ENCODE results near the gene ACAP3. TPM values are rescaled to one million over a fixed set of nuclear protein-coding genes. Genes with fewer than 3 reads are reported as not detected.

The ACAP3 gene
- total RNA-seq, 1 donor from 2014 or later: 86.6 TPM

DNA sequence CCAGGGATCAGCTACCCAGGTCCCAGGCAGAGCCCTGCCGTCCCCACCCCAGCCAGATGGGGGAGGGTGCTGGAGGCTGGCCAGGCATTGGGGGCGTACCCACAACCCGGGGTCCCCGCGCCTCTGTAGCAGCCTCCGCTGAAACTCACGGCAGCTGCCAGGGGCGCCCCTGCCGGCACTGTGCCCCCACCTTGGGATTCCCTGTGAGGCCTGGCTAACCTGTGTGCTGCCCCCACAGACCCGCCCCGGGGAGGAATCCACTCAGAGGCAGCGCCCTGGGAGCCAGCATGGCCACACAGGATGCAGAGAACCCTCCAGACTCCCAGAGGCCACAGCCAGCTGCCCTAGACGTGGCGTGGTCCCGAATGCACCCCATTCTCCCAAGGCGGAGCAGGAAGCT lies 37.7 kb upstream of the ACAP3 start:
- no peak for DNase-seq (ENCODE audit: low spot score)

DNA sequence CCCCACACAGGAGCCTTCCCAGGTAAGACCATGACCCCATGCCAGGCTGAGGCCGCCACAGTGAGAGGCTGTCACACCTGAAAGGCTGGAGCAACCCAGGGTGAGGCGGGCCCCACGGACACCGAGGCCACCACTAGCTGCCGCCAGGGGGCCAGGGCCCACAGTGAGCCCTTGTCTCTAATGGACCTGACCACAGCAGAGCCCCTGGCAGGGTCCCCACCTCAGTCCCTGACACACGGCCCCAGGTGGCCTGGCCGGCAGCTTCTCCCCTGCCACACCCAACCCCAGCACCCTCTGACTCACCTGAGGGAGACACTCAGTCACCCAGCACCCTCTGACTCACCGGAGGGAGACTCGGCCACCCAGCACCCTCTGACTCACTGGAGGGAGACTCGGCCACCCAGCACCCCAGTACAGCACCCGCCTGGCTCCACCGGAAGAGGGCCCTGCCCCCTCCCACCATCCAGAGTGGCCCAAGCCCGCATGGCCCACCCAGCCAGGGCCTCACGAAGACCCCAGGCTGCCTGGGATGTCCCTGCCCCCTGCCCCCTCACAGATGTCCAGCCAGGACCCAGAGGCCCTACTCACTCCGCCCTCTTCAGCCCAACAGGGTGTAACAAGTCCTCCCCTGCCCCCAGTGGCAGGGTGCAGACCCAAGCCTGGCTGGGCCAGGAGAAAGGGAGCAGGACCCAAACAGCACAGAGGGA lies 37.1 kb upstream of the ACAP3 start:
- DNase-seq (ENCODE audit: low spot score): no peak

DNA sequence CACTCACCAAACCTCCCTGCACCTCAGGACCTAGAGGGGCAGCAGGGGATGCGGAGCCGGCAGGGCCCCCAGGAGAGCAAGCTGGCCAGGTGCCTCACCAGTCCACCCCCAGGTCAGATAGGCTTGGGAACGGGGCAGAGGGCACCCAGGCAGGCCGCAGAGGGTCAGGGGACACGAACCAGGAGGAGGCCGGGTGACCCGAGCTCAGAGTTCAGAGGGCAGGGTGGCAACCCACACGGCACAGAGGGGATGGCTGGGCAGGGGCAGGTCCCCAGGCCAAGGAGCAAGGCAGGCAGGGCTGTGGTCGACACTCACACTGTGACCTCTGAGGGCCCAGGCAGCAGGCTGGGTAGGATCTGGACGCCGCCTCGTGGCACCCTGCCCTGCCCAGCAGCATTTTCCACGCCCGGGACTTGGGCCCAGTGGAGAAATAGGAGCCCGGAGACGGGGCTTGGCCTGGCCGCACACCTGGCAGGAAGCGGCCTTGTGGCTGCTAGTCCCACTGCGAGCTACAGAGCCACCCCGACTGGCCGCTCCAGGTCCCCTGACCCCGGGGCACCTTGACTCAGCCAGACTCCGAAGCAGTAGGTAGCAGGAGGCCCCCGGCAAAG lies 36.2 kb upstream of the ACAP3 start:
- DNase-seq (ENCODE audit: low spot score): no peak

DNA sequence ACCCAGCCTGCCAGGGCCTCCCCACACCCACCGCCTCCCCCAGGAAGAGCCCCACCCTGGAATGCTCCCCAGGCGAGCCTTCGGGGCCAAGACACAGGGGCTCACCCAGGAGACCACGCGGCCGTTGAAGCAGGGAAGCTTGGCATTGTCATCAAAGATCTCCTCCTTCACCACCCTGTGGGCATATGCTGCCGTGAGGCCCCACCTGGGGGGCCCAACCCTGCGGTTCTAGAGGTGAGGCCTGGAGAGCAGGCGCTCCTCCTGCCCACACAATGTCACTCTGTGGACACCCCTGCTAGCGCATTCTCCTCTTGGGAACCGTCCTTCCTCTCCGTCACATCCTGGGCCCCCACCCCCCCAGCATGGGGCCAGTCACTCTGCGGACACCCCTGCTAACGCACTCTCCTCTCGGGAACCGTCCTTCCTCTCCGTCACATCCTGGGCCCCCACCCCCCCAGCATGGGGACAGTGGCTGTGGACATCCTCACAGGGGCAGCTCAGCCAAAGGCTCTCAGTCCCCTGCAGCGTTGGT lies 34.9 kb upstream of the ACAP3 start:
- DNase-seq (ENCODE audit: low spot score): no peak

DNA sequence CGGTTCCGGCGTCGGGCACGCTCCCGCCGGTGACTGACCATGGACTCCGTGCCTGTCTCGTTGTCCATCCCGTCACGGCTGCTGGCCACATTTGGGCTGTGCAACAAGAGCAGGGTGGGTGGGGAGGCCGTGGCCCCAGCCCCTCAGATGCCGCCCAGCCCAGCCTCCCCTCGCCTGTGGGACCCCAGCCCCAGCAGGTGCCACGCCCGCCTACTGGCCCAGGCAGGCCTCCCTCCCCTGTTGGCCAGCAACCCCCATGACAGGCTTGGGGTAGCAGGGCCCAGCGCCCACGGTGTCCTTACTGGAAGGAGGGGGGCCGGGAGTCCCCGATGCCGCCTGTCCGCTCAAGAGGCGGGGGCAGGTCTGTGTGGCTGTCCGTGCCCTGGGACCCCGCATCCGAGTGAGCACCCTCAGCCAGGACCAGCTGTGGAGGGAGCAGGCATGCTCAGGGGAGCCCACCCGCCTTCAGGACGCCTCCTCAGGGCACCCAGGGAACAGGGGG lies 34.4 kb upstream of the ACAP3 start:
- DNase-seq (ENCODE audit: low spot score): no peak

DNA sequence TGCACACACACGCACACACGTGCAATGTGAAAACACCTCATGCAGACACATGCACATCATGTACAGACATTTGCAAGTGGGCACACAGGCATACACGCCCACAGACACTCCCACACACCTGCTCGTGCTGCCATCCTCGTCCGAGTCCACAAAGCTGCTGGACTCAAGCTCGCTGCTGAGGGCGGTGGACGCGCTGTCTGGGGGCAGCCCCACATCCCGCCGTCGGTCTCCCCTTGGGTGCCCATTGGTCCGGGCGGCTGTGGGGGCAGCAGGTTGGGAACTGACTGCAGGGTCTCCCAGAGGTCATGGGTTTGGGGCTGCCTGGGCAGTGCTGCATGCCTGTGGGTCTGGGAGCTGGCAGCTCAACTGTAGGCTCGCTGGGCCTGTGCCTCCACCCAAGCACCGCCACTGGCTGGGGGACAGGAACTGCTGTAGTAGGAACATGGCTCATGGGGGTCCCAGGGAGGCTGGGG lies 33.9 kb upstream of the ACAP3 start:
- DNase-seq (ENCODE audit: low spot score): no peak

DNA sequence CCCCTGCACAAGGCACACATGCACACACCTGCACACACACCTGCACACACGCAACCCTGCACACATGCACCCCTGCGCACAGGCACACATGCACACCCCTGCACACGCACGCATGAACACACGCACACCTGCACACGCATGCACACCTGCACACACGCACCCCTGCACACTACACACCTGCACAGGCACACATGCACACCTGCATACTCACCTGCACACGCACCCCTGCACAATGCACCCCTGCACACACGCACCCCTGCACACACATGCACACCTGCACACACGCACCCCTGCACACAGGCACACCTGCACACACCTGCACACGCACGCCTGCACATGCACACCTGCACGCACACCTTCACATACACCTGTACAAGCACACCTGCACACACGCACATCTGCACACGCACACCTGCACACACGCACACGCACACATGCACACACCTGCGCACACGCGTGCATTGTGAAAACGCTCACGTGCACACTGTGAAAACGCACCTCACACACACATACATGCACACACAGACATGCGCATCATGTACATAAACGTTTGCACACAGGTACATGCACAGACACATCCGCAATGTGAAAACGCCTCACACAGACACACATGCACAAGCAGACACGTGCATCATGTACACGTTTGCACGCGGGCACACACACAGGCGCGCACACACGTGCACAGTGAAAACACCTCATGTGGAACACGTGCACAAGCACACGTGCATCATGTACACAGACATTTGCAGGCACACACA lies 33.2 kb upstream of the ACAP3 start:
- no peak for DNase-seq (ENCODE audit: low spot score)

DNA sequence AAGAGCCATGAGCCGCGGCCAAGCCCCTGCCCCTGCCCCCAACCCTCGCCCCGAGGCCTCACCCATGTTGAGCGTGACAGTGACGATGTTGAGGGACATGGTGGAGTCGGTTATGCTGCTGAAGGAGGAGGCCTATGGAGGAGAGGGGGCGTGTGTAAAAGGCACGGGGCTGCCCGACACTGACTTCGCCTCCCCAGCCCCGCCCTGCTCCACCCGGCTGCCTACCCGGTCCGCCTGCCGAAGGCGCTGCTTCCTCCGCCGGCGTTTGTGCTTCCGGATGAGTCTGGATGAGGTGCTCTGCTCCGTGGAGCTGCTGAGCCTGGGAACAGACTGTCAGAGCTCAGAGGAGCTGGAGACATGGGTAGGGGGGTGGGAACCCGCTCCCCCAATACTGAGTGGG lies 32.5 kb upstream of the ACAP3 start:
- no peak for DNase-seq (ENCODE audit: low spot score)

DNA sequence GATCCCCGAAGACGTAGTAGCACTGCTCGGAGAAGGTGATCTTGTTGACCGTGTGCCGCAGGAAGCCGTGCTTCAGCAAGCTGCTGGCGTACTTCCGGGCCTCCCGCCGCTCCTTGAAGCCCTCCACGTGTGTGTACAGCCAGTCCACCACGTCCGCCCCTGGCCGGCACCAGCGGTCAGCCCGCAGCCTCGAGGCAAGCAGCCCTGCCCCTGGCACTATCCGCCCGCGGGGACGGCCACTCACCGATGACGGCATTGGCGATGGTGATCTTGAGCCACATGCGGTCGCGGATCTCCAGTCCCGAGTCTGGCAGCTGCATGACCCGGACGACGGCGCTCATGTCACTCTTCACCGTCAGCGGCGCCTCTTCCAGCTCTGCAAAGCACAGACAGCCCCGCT lies 30.5 kb upstream of the ACAP3 start:
- no peak for DNase-seq (ENCODE audit: low spot score)

DNA sequence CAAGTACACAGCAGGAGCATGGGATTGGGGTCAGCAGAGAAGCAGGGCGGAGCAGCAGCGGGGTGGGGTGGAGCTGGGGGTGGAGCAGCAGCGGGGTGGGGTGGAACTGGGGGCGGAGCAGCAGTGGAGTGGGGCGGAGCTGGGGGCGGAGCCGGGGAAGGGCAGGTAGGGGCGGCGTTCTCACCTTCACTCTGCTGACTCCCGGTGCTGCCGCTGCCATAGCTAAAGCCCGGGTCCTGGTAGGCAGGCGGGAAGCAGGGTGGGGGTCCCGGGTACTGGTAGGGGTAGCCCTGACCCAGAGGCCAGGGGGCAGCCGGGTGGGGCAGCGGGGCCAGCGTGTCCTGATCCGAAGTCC lies 30.0 kb upstream of the ACAP3 start:
- no peak for DNase-seq (ENCODE audit: low spot score)

DNA sequence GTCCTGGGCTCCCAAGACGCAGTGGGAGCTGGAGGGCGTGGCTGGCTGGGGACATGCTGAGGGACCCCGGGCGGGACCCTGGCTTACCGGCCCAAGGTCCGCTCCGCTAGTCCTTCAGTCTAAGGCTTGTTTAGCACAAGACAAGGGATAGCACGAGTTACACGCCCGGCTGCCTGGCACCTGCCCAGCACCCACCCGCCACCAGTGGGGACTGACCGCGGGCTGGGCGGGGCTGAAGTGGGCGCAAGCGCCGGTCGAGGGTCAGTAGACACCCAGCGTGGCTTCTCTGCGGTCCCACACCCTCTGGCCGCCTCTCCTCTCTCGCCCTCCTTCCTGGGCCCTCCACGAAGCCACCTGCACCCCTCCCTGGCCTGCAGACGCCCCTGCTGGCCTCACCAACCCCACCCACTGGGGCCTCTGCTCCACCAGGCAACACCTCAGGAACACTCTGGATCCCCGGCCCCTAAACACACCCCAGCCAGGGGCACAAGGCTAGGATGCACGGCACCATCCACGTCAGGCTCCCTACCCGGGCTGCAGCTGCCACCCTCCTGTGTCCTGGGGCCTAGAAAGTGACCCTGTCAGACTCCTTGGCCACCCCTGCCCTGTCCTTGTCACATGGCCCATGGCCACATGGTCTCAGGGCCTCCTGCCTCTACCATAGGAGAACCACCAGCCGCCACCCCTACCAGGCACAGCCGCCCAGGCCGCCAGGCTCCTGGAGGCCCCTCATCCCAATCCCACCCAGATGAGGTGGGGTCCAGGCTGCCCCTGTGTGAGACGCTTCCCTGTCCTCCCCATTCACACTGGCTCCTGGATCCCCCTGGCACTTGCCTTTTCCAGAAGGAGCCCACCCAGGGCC lies 29.4 kb upstream of the ACAP3 start:
- DNase-seq (ENCODE audit: low spot score): no peak

DNA sequence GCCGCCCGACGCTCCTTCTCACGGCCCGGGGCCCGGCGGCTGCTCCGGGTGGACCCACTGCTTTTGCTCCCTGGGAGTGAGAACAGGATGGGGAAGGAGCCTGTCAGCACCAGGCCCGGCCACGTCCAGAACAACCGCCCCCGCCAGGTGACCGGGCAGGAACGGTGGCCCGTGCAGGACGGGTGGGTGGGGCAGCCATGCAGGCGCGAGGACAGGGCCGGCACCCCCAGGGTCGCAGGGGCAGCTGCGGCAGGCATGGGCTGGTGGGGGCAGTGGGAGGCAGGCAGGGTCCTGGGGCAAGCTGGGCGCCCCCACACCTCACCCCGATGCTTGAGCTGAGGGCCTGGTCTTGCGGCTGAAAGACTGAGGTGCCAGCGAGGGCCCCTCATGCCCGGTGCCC lies 28.7 kb upstream of the ACAP3 start:
- no peak for DNase-seq (ENCODE audit: low spot score)

DNA sequence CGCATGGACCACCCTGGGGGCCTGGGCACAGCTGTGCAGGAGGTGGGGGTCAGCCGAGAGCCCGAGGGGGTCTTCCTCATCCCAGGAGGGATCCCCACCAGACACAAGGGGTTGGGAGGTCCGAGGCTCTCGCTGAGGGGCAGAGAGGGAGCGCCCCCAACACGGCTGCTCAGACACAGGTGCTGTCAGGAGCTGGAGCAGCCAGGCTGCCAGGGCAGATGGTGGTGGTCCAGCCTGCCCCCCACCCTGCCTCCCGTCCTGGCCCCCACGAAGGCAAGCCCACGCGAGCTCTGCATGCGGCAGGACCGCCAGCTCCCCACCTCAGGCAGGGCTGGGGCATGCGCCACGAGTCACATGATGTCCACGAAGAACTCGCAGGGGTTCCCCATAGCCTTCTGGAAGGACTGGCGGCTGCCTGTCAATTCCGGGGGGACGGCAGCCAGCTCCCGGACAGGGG lies 28.1 kb upstream of the ACAP3 start:
- DNase-seq (ENCODE audit: low spot score): no peak

DNA sequence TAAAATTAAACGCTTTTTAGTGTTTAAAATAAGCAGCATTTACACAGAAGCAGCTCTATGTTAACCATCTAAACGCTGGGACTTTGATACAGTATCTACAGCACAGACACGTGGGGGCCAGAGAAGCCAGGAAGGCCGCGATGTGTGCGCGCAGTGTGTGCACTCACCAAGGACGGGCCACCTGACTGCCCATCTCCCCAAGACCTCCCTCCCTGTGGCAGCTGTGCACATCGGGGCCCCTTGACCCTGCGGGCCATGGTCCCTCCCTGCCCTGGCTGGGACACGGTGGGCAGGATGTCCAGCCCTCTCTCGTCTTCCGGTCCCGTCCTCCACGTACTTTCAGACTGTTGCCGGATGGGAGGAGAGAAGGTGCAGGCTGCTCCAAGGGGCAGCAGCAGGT lies 27.6 kb upstream of the ACAP3 start:
- no peak for DNase-seq (ENCODE audit: low spot score)

DNA sequence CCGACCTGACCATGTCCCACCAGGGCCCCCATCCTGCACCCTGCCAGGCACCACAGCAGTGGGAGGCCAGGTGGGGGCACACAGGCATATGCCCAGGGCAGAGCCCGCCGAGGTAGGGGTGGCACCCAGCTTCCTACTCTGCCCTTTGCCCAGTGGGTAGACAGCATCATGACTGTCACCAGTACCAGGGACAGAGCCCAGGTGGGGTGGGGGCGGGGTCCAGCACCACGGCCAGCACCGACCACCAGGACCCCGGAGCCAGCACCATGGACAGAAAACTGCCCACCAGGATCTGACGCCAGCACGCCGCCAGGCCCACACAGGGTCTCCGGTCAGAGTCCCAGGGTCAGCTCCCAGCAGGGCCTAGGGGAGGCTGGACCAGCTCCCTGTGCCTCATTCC lies 27.1 kb upstream of the ACAP3 start:
- DNase-seq (ENCODE audit: low spot score): no peak

DNA sequence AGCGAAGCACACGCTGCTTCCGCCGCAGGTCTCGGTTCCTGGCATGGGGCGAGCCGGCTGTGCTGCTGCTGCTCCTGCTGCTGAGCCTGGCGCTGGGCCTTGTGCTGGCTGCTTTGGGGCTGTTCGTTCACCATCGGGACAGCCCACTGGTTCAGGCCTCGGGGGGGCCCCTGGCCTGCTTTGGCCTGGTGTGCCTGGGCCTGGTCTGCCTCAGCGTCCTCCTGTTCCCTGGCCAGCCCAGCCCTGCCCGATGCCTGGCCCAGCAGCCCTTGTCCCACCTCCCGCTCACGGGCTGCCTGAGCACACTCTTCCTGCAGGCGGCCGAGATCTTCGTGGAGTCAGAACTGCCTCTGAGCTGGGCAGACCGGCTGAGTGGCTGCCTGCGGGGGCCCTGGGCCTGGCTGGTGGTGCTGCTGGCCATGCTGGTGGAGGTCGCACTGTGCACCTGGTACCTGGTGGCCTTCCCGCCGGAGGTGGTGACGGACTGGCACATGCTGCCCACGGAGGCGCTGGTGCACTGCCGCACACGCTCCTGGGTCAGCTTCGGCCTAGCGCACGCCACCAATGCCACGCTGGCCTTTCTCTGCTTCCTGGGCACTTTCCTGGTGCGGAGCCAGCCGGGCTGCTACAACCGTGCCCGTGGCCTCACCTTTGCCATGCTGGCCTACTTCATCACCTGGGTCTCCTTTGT lies 26.0 kb upstream of the ACAP3 start:
- no peak for DNase-seq (ENCODE audit: low spot score)

DNA sequence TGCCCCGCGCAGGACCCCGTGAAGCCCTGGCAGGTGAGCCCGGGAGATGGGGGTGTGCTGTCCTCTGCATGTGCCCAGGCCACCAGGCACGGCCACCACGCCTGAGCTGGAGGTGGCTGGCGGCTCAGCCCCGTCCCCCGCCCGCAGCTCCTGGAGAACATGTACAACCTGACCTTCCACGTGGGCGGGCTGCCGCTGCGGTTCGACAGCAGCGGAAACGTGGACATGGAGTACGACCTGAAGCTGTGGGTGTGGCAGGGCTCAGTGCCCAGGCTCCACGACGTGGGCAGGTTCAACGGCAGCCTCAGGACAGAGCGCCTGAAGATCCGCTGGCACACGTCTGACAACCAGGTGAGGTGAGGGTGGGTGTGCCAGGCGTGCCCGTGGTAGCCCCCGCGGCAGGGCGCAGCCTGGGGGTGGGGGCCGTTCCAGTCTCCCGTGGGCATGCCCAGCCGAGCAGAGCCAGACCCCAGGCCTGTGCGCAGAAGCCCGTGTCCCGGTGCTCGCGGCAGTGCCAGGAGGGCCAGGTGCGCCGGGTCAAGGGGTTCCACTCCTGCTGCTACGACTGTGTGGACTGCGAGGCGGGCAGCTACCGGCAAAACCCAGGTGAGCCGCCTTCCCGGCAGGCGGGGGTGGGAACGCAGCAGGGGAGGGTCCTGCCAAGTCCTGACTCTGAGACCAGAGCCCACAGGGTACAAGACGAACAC lies 25.2 kb upstream of the ACAP3 start:
- DNase-seq (ENCODE audit: low spot score): no peak

DNA sequence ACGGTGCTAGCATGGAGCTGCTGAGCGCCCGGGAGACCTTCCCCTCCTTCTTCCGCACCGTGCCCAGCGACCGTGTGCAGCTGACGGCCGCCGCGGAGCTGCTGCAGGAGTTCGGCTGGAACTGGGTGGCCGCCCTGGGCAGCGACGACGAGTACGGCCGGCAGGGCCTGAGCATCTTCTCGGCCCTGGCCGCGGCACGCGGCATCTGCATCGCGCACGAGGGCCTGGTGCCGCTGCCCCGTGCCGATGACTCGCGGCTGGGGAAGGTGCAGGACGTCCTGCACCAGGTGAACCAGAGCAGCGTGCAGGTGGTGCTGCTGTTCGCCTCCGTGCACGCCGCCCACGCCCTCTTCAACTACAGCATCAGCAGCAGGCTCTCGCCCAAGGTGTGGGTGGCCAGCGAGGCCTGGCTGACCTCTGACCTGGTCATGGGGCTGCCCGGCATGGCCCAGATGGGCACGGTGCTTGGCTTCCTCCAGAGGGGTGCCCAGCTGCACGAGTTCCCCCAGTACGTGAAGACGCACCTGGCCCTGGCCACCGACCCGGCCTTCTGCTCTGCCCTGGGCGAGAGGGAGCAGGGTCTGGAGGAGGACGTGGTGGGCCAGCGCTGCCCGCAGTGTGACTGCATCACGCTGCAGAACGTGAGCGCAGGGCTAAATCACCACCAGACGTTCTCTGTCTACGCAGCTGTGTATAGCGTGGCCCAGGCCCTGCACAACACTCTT lies 24.5 kb upstream of the ACAP3 start:
- DNase-seq (ENCODE audit: low spot score): no peak

DNA sequence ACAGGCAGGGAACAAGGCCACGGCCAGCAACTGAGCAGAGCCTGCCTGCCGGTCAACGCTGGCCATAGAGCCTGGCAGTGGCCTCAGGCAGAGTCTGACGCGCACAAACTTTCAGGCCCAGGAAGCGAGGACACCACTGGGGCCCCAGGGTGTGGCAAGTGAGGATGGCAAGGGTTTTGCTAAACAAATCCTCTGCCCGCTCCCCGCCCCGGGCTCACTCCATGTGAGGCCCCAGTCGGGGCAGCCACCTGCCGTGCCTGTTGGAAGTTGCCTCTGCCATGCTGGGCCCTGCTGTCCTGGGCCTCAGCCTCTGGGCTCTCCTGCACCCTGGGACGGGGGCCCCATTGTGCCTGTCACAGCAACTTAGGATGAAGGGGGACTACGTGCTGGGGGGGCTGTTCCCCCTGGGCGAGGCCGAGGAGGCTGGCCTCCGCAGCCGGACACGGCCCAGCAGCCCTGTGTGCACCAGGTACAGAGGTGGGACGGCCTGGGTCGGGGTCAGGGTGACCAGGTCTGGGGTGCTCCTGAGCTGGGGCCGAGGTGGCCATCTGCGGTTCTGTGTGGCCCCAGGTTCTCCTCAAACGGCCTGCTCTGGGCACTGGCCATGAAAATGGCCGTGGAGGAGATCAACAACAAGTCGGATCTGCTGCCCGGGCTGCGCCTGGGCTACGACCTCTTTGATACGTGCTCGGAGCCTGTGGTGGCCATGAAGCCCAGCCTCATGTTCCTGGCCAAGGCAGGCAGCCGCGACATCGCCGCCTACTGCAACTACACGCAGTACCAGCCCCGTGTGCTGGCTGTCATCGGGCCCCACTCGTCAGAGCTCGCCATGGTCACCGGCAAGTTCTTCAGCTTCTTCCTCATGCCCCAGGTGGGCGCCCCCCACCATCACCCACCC lies 23.6 kb upstream of the ACAP3 start, which contains the start of gene TAS1R3:
Gene TAS1R3 (plus strand): TSS at position 213 of the 898 bp plus-strand sequence. CDS start 66 bp downstream, at position 279.
- DNase-seq (ENCODE audit: low spot score): no peak

Data from mucosa of gallbladder (tissue), 1 donor.